Activated T-cell treated with anti-CD3 and anti-CD28 coated beads, Interleukin-2, amount 50 U/mL, for 24 hours (primary cell): ENCODE measurements around the gene ALAD.
"Not testable (repeated sequence)": the region's sequence is repeated elsewhere in the genome, so short reads cannot be mapped to it uniquely, and the experiment has no call there.

Experiments used
- DNase-seq: peaks from one replicate; pipeline ENCODE4 v3.0.0-alpha.2; 2020
- H3K27ac Mint-ChIP-seq: 2 replicates; pipeline ENCODE4 v1.8.0; 2020; ENCODE audit warnings: mild to moderate bottlenecking, mixed read lengths
- H3K27me3 Mint-ChIP-seq: 2 replicates; pipeline ENCODE4 v1.8.0; 2020; ENCODE audit warnings: mixed read lengths
- H3K36me3 Mint-ChIP-seq: 2 replicates; pipeline ENCODE4 v1.8.0; 2020; ENCODE audit warnings: low read depth, mixed read lengths
- H3K4me1 Mint-ChIP-seq: 2 replicates; pipeline ENCODE4 v1.8.0; 2020; ENCODE audit warnings: low read depth, mixed read lengths
- H3K4me3 Mint-ChIP-seq: 2 replicates; pipeline ENCODE4 v1.8.0; 2020; ENCODE audit warnings: mild to moderate bottlenecking, moderate library complexity, mixed read lengths
- H3K9me3 Mint-ChIP-seq: 2 replicates; pipeline ENCODE4 v1.8.0; 2020; ENCODE audit warnings: mixed read lengths

Gene ALAD

DNA sequence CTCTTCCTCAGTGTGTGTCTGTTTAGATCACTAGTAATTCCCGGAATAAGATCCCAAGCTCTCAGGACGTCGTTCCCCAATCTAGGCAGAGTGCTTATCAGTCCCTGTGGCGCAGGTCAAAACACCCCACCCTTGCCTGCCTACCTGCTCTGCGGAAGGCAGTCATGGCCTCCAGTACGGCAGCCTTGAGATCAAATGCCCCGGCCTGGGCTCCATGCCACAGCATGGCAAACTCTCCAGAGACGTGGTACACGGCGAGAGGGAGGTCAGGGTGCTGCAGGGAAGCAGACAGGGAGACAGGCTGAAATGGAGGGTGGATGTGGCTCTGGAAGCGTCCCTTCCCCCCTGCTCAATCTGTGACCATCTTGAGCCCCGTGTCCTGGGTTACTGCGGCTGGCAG is 12.3 kb downstream of the ALAD start:
- no peak for DNase-seq
- no peaks in the 10 kb centered on the region for H3K4me1 Mint-ChIP-seq
- H3K27me3 Mint-ChIP-seq = no peaks in the 10 kb centered on the region
- H3K36me3 Mint-ChIP-seq = peaks cover 71% of the 10 kb centered on the region
- H3K4me3 Mint-ChIP-seq = no peak overlapping the region
- H3K27ac Mint-ChIP-seq = no peak overlapping the region
- no peaks in the 10 kb centered on the region for H3K9me3 Mint-ChIP-seq

DNA sequence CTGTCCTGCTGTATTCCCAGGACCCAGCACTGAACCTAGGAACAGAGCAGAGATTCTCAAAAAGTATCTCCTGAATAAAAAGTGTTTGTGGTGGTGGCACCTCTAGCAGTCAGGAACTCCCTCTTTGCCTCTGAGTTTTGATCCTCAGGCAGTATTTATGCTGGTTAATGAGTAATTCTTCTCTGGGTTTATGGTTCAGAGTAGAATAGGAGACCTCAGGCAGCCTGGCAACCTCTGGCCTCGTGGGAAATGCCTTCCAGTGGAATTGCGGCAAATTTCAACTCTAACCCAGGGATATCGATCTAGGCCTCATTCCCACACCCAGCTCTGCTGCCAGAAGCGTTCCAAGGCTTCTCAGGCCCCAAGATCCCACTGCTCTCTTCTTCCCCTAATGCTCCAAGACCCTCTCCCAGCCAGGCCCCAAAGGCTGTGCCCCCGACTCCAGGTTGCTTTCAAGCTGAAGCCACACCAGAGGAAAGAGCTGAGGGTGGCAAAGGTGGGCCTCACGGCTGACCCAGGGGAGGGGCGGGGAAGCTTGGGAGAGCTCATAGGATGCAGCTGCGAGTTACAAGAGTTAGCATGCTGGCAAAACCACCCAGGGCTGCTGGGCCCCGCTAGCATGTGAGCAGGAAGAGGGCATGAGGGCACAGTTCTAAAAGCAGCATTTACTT is 13.4 kb downstream of the ALAD start:
- Mint-ChIP-seq H3K36me3 (peaks cover 65% of the 10 kb centered on the region), H3K4me1 (no peaks in the 10 kb centered on the region), H3K4me3 (no peak overlapping the region), H3K27me3 (no peaks in the 10 kb centered on the region), H3K9me3 (no peaks in the 10 kb centered on the region), H3K27ac (no peak overlapping the region)
- DNase-seq = no peak

DNA sequence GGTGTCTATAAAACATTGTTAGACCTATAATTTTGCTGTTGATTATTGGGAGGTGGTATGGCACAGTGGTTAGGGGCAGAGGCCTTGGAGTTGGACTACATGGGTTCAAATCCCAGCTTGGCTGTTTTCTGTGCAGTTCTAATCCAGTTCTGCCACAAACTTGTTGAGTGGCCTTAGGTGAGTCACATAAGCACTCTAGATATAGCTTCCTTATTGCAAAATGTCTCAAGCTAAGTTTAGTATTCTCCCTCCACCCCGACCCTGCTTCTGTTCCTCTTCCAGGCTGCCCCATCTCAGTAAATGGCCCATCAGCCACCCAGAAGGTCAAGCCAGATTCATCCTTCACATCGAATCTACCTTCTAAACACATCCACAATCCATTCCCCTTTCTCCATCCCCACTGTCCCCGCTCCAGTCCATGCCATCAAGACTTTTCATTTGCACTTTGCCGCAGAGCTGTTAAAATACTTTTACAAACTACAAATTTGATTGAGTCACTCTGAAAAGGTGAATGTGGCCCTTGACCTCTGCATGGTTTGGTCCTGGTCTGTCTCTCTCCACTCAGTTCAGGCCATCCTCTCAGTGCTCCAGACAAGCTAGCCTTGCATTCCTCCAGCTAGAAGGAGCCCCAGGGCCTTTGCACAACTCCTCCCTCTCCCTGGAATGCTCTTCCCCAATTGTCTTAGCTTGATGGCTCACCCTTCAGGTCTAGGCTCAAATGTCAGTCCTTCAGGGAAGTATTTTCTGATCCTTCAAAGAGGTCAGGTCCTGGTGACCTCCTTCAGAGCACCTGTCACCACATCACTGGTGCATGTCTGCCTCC is 14.3 kb downstream of the ALAD start:
- no peak for DNase-seq
- no peaks in the 10 kb centered on the region for H3K4me1 Mint-ChIP-seq
- H3K9me3 Mint-ChIP-seq = no peaks in the 10 kb centered on the region
- peaks cover 57% of the 10 kb centered on the region for H3K36me3 Mint-ChIP-seq
- H3K4me3 Mint-ChIP-seq = no peak overlapping the region
- H3K27ac Mint-ChIP-seq = no peak overlapping the region
- H3K27me3 Mint-ChIP-seq = no peaks in the 10 kb centered on the region

DNA sequence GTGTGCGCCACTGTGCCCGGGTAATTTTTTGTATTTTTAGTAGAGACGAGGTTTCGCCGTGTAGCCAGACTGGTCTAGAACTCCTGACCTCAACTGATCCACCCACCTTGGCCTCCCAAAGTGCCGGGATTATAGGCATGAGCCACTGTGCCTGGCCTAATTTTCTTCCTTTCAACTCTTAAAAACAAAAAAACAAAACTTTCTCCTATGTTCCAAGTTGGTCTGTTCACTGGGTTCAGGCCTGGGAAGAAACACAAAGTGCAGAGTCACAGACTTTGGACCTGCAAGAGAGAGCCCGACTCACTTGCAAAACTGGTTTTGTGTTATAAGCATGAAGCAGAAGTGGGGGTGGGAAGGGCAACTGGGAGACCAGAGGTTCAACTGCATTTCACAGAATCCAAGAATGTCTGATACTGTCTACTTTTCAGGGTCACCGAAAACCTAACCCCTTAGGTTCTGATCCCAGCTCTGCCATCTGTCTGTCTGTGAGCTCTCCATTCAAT is 19.1 kb downstream of the ALAD start:
- no peaks in the 10 kb centered on the region for H3K9me3 Mint-ChIP-seq
- no peaks in the 10 kb centered on the region for H3K27me3 Mint-ChIP-seq
- no peak overlapping the region for H3K27ac Mint-ChIP-seq

DNA sequence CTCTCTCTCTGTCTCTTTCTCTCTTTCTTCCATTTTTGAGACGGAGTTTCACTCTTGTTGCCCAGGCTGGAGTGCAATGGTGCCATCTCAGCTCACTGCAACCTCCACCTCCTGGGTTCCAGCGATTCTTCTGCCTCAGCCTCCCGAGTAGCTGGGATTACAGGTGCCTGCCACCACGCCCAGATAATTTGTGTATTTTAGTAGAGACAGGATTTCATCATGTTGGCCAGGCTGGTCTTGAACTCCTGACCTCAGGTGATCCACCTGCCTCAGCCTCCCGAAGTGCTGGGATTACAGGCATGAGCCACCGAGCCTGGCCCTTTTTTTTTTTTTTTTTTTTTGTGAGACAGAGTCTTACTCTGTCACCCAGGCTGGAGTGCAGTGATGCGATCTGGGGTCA is 19.6 kb downstream of the ALAD start:
- H3K27ac Mint-ChIP-seq, DNase-seq, H3K9me3 Mint-ChIP-seq, H3K36me3 Mint-ChIP-seq, H3K4me1 Mint-ChIP-seq, H3K27me3 Mint-ChIP-seq, H3K4me3 Mint-ChIP-seq: not testable (repeated sequence)

More for the DNA sequence above, 19.1 kb downstream of the ALAD start:
- H3K4me1 Mint-ChIP-seq = peaks cover 8% of the 10 kb centered on the region
- no peak overlapping the region for H3K4me3 Mint-ChIP-seq
- DNase-seq = no peak
- peaks cover 12% of the 10 kb centered on the region for H3K36me3 Mint-ChIP-seq

DNA sequence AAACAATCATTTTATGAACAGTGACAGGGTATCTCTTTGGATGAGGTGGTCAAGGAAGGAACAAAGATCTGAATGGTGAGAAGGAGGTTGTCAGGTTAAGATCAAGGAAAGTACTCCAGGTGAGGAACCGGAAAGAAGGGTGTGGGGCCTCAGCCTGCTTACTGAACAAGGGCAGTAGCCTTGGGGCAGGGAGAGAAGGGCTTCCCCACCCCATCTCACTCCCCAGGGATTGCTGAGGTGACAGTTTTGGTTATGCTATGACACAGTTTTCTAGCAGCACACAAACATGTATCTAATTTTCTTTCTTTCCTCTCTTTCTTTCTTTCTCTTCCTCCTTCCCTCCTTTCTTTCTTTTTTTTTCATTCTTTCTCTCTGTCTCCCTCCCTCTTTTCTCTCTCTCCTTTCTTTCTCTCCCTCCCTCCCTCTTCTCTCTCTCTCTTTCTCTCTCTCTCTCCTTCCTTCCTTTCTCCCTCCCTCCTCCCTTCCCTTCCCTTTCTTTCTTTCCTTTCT is 20.2 kb downstream of the ALAD start:
- H3K9me3 Mint-ChIP-seq = no peaks in the 10 kb centered on the region
- peak overlapping the region; percentile 0 for H3K27ac Mint-ChIP-seq
- no peaks in the 10 kb centered on the region for H3K27me3 Mint-ChIP-seq
- peaks cover 8% of the 10 kb centered on the region for H3K4me1 Mint-ChIP-seq
- DNase-seq = no peak
- peaks cover 7% of the 10 kb centered on the region for H3K36me3 Mint-ChIP-seq
- H3K4me3 Mint-ChIP-seq = no peak overlapping the region

DNA sequence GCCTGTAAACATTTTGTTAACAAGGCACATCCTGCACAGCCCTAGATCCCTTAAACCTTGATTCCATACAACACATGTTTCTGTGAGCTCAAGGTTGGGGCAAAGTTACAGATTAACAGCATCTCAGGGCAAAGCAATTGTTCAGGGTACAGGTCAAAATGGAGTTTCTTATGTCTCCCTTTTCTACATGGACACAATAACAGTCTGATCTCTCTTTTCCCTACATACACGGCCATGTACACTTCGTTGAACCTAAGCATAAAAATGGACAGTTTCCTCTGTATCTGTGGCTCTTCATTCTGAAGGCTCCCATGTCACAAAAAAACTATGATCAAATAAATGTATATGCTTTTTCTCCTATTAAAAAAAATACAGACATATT is 21.3 kb downstream of the ALAD start:
- H3K27ac Mint-ChIP-seq, DNase-seq: not testable (repeated sequence)
- H3K36me3 Mint-ChIP-seq = peaks cover 12% of the 10 kb centered on the region

DNA sequence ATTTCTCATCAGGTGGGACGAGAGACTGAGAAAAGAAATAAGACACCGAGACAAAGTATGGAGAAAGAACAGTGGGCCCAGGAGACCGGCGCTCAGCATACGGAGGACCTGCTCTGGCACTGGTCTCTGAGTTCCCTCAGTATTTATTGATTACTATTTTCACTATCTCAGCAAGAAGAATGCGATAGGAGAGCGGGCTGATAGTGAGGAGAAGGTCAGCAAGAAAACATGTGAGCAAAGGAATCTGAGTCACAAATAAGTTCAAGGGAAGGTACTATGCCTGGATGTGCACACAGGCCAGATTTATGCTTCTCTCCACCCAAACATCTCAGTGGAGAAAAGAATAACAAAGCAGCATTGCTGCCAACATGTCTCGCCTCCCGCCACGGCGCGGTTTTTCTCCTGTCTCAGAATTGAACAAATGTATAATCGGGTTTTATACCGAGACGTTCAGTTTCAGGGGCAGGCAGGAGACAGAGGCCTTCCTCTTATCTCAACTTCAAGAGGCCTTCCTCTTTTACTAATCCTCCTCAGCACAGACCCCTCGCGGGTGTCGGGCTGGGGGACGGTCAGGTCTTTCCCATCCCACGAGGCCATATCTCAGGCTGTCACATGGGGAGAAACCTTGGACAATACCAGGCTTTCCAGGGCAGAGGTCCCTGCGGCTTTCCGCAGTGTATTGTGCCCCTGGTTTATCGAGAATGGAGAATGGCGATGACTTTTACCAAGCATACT is 21.8 kb downstream of the ALAD start:
- not testable (repeated sequence) for H3K9me3 Mint-ChIP-seq, H3K27me3 Mint-ChIP-seq, H3K27ac Mint-ChIP-seq, DNase-seq, H3K4me3 Mint-ChIP-seq
- H3K4me1 Mint-ChIP-seq = peaks cover 21% of the 10 kb centered on the region
- H3K36me3 Mint-ChIP-seq = peaks cover 17% of the 10 kb centered on the region

More for the DNA sequence above, 21.3 kb downstream of the ALAD start:
- peaks cover 18% of the 10 kb centered on the region for H3K4me1 Mint-ChIP-seq
- H3K27me3 Mint-ChIP-seq, H3K9me3 Mint-ChIP-seq, H3K4me3 Mint-ChIP-seq: not testable (repeated sequence)

DNA sequence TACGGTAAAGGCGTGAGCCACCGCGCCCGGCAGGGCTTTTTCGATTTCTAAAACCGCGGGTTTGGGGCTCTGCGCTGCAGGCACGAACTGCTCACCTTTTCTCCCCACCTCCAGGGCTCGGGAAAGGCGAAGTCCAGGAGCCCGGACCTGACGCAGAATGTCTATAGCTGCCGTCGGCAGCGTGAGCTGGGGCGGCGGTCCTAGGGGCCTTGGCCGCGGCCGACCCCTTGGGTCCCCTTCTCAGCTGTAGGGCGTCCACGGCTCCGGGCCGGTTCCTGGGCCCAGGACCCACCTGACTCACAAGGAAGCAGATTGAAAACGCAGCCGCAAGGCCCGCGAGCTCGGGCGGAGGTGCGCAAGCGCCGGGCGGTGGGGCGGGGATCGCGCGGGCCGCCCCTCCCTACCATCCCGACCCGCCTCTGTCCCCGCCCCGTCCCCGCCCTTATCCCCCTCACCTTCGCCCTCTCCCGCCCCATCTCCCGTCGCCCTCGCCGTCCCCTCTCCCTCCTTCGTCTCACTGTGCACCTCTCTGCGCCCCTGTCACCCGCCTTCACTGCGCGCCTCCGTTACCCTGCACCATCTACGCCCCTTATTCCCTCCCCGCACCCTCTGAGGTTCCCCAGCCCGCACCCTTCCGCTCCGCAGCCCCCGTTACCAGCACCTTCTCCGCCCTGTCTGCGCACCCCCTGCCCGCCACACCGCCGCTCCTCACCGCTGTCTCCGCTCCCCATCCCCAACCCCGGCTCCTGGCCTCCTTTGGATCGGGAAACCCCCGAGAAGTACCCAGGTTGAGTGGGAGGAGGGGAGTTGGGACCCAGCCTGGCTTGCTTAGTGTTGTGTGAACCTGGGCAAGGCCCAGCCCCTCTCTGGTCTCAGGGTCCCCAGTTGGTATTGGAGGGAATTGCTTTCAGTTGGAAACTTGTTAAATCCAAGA is 24.2 kb downstream of the ALAD start, which contains the start of gene HDHD3:
Gene HDHD3, minus strand, starts transcription at position 353 of the 934 bp plus-strand sequence. CDS start 2,632 bp downstream, outside the sequence.
- Mint-ChIP-seq H3K27me3 (no peaks in the 10 kb centered on the region), H3K9me3 (no peaks in the 10 kb centered on the region), H3K4me1 (peaks cover 21% of the 10 kb centered on the region), H3K27ac (peak within 1 kb of the TSS; percentile 91), H3K36me3 (peaks cover 30% of the 10 kb centered on the region), H3K4me3 (peak within 1 kb of the TSS; percentile 84)
- DNase-seq = peak; percentile 89

DNA sequence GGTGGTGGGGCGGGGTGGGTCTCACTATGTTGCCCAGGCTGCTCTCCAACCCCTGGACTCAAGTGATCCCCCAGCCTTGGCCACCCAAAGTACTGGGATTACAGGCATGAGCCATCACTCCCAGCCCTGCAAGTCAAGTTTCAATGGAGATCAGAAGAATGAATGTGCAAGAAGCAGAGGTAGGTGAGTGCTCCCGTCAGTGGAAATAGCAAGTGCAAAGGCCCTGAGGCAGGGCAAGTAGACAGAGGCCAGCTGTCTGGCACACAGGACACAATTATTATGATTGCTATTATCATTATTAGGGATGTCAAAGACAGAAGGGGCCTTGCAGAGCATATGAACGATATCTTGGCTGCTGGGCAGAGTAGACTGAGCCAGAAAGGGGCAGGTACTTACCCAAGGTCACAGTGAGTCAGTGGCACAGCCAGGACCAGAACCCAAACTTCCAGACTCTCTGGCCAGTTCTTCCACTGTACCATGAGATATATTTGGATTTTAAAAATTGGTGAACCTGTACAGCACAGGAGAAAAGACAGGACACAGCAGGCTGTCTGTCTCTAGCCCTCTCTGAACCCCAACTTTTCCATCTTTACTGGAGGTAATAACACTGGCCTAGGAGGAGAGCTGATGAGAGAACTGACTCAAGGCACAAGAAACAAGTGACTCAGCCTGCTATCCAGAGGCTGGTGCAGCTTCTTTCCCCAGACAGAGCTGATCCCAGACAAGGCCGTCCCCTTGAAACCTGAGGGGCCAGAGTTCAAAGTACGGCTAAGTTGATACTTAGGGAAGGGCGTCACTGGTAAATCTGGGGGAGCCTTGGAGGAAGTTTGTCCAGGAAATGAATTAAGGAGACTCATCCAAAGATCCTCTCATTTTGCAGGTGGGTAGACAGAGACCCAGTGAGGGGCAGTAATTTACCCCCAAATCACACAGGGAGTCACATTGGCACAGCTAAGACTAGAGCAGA is 25.7 kb downstream of the ALAD start:
- no peaks in the 10 kb centered on the region for H3K9me3 Mint-ChIP-seq

DNA sequence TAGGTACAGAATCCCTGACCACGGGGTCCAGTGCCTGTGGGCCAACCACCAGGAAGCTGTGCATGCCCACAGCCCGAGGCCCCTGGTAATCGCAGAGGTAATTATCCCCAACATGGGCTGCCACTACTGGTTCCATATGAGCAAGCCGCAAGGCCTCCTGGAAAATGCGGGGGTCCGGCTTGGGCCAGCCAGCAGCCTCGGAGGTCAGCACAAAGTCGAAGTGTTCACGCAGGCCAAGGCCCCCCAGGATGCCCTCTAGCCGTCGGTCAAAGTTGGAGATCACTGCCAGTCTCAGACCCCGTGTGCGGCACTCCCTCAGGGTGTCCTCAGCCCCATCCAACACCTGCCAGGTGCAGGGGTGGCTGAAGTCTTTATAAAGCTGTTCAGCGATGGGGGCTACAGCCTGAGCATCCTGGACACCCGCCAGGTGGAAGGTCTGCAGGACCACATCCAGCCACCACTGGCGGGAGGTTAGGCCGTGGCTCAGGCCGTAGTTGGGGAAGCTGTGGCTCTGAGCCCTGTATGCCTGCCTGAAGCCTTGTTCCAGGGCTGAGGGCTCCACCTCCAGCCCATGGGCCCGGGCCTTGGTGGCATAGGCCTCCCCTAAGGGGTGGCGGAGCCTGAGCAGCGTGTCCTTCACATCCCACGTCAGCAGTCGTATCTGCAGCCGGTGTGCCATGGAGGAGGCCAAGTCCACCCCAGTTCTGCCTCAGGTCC is 27.2 kb downstream of the ALAD start:
- H3K4me3 Mint-ChIP-seq = no peak overlapping the region

More for the DNA sequence above, 25.7 kb downstream of the ALAD start:
- DNase-seq = no peak
- peak overlapping the region; percentile 89 for H3K27ac Mint-ChIP-seq
- H3K4me3 Mint-ChIP-seq = peak overlapping the region; percentile 84
- peaks cover 17% of the 10 kb centered on the region for H3K4me1 Mint-ChIP-seq
- no peaks in the 10 kb centered on the region for H3K27me3 Mint-ChIP-seq
- H3K36me3 Mint-ChIP-seq = peaks cover 30% of the 10 kb centered on the region

DNA sequence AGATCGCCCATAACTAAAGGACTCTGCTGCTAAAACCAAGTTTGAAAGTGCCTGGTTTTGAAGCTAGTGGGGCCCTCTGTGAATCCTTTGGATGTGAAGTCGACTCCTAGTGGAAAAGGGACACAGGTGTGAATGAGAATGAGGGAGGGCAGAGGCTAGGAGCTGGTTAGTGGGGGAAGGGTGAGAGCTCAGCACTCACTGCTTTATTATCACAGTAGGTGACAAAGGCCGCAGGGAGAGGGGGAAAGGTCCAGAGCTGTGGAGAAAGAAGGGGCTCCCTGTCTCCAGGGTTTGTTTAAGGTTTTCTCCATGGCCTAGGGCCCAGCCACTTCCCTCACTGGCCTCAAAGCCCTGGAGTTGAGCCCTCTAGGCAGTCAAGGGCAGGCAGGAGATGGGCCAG is 27.8 kb downstream of the ALAD start:
- no peak overlapping the region for H3K27ac Mint-ChIP-seq
- no peak overlapping the region for H3K4me3 Mint-ChIP-seq
- peaks cover 17% of the 10 kb centered on the region for H3K4me1 Mint-ChIP-seq
- no peaks in the 10 kb centered on the region for H3K27me3 Mint-ChIP-seq
- H3K36me3 Mint-ChIP-seq = peaks cover 30% of the 10 kb centered on the region
- no peaks in the 10 kb centered on the region for H3K9me3 Mint-ChIP-seq
- no peak for DNase-seq

More for the DNA sequence above, 27.2 kb downstream of the ALAD start:
- H3K27me3 Mint-ChIP-seq = no peaks in the 10 kb centered on the region
- H3K9me3 Mint-ChIP-seq = no peaks in the 10 kb centered on the region
- DNase-seq = no peak
- H3K27ac Mint-ChIP-seq = no peak overlapping the region
- H3K36me3 Mint-ChIP-seq = peaks cover 30% of the 10 kb centered on the region
- peaks cover 17% of the 10 kb centered on the region for H3K4me1 Mint-ChIP-seq
